Measurements from ENCODE around the gene UVRAG.

DNA sequence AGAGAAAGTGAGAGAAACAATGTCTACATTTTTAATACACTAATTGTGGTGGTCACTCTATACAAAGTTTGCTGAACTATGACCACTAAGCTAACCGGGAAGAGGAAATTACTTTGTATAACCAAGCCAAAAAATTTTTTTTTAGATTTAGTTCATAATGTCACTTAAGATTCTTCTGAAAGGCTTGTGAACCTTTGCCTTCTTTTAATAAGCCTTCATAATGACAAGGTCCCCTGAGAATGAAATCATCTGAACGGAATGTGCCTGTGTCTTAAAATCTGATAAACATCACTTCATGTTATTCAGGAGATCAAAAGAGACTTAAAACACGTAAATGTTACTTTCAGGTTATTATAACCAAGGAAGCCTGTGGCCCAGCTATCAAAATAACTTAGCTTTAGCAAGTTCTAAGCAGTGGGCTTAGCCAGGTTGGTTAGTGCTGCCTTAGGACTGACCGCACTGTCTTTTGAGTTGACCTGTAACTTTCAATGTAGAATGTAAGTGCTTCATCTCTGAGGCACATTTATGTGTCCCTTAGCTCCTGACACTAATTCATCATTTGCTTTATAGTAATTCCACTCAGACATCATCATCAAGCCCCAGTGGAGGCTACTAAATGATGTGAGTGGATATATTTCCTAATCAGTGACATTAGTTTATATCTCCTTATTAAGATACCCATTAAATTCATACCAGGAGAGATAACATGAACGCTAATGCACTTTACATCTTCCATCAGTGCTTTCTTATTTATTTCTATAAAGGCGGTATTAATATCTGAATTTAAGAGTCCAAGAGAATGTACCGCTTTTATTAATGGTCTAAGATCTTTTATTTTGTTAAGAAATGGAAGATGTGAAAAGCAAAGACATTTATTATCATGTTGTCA lies 268.8 kb downstream of the UVRAG start:
- TF ChIP-seq, protein P1, sequence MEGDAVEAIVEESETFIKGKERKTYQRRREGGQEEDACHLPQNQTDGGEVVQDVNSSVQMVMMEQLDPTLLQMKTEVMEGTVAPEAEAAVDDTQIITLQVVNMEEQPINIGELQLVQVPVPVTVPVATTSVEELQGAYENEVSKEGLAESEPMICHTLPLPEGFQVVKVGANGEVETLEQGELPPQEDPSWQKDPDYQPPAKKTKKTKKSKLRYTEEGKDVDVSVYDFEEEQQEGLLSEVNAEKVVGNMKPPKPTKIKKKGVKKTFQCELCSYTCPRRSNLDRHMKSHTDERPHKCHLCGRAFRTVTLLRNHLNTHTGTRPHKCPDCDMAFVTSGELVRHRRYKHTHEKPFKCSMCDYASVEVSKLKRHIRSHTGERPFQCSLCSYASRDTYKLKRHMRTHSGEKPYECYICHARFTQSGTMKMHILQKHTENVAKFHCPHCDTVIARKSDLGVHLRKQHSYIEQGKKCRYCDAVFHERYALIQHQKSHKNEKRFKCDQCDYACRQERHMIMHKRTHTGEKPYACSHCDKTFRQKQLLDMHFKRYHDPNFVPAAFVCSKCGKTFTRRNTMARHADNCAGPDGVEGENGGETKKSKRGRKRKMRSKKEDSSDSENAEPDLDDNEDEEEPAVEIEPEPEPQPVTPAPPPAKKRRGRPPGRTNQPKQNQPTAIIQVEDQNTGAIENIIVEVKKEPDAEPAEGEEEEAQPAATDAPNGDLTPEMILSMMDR (optimal IDR thresholded peaks at IDR 0.05 in 1 of 3, IDR thresholded peaks at IDR 0.05 in 1 of 3, conservative IDR thresholded peaks at IDR 0.05 in 1 of 3; ENCODE audit: extremely low read depth in 1 of 3, insufficient read depth in 2 of 3, low read length in 3 of 3) = no peak
- no peak for TF ChIP-seq EZH2 (IDR thresholded peaks at IDR 0.05; ENCODE audit: low read length)
